HG03575 (cell line): ENCODE measurements around the gene NDST3.
"Not testable (repeated sequence)": the region's sequence is repeated elsewhere in the genome, so short reads cannot be mapped to it uniquely, and the experiment has no call there.

ENCODE experiments used
- ATAC-seq: cut with Tn5 transposase; IDR thresholded peaks from one replicate; pipeline ENCODE4 v1.9.1; 2021; ENCODE audit not compliant: unreplicated experiment, insufficient number of reproducible peaks, low FRiP score; ENCODE audit errors: extremely low read depth

Gene NDST3

DNA sequence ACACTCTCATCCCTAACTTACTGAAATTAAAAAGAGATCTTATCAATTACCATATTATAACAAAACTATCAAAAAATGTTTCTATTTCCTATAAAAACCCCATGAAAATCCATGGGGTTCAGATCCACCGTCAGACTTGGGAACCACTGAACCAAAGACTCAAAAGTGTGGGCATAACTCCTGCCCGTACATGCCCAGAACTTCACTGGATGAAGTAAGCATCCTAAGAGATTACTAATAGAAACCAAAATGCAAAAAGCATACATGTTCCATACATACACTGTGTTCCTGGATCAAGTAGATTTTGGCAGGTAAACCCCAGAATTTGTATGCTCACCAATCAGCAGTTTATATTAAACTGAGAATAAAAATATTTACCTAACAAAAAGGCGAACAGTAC lies 252.4 kb downstream of the NDST3 start:
- ATAC-seq, result no peak

DNA sequence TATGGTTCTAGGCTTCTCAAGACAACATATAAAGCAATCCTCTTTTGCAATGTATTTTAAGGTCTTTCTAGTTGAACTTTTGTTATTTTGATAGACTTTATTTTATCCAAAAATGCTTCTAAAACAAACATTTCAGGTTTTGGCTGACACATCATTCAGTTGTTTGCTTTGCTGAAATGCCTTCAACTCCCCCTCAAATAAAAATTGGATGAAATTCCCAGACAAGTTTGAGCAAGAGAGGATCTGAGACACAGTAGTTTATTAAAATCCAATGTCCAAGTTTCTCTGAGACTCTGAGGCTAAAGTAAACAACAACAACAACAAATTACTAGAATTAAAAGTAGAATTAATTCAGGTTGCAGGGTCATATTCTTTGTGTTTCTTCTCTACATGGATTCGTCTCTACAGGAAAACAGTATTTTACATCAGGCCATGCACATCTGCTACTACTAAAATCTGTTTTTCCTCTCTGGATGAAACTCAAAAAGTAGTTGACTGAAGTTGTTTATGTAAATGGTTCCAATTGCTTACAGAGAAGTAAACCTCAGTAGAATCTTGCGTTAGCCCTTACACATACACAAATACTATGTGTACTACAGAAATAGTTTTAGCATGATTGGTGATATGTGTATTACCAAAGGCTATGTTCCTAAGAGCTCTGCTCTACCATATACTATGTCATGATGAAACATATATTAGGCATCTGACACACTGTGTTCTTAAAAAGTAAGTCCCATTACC lies 253.6 kb downstream of the NDST3 start:
- ATAC-seq, result no peak

DNA sequence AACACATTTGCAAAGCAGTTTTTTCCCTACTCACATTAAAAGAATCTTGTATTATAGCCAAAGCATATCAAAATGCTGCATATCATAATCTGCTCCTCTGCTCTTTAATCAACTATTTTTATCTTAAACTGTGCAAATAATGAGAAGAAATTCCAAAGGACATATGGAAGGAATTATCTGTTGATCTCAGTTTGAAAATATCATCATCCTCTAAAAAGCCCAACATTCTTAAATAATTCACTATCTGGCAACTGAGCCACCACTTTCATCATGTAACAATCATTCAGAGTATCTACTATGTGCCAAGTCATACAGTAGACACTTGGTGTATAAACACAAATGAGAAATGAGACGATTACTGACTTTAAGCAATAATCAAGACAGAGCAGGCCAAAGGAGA lies 255.5 kb downstream of the NDST3 start:
- no peak for ATAC-seq

DNA sequence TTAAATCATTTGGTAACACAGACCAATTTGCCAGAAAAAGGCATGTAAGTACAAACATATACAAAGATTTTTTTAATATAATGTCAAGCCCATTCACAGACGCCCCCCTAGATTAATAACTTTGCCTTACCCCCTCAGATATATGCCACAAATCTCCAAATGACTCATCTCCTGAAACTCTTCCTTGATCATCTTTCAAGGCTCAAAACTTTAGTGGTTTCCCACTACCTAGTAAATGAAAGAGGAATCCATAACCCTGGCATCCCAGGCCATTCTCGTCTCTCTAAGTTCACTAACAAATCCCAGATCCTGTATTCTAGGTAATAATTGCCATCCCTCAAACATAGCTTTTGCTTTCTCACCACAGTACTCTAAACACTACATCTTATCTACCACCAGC lies 256.7 kb downstream of the NDST3 start:
- no peak for ATAC-seq

DNA sequence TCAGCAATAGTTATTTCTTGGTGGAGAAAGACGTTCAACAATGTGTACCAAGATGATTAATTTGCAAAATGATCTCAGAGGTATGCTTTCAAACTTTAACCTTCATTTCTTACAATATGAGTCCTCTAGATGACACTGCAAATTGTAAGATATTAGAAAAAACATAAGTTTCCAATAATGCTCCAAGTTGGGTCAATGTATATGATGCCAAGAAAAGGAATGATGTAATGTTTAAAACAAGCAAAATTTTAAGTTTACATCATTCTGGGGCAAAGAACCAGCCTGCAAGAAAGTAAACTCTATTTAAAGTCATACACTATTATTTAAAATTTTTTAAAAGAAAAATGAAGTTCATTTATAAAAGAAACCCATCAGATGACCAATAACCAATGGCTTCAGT lies 262.4 kb downstream of the NDST3 start:
- no peak for ATAC-seq

DNA sequence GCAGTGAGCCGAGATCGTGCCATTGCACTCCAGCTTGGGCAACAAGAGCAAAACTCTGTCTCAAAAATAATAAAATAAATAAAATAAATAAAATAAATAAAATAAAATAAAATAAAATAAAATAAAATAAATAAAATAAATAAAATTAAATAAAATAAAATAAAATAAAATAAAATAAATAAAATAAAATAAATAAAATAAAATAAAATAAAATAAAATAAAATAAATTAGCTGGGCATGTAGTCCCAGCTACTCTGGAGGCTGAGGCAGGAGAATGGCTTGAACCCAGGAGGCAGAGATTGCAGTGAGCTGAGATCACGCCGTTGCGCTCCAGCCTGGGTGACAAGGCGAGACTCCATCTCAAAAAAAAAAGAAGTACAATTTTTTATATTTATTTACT lies 265.3 kb downstream of the NDST3 start:
- ATAC-seq, result not testable (repeated sequence)

DNA sequence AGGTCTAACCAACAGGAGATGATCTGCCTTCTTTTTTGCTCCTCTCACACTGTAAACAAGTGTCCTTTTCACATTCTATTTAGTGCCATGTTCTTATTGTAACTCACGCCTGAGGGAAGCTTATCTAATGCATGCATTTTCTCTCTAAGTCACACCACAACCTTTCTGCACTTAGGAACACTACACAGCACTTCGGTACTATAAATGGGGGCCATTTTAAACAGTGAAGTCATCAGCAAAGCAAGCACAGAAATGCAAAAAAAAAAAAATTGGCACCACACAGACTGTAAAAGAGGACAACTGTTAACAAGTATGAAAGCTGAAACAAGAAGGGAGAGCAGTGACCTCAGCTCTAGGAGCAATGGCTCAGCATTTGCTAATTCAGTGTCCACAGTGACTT lies 273.4 kb downstream of the NDST3 start:
- no peak for ATAC-seq
